IPS-11a (cell line): ENCODE results near the gene SNRNP70.
A peak's percentile ranks its signal among the peaks of the same experiment; 100 is the strongest.

ENCODE experiments used
- H3K4me3 ChIP-seq: one replicate; pipeline ENCODE4 v1.5.1; 2013; ENCODE audit warnings: low read depth, low read length, control low read depth

SNRNP70 gene

GRCh38 chr19:49141352-49141751 is 56.1 kb downstream of the SNRNP70 start:
- no peak overlapping the region for H3K4me3 ChIP-seq

- H3K4me3 ChIP-seq: peak overlapping the region; percentile 54
Measured at GRCh38 chr19:49142866-49143335, 57.6 kb downstream of the SNRNP70 start.

GRCh38 chr19:49145573-49146407 is 60.5 kb downstream of the SNRNP70 start:
- peak overlapping the region; percentile 21 for H3K4me3 ChIP-seq

GRCh38 chr19:49146408-49146770 is 61.1 kb downstream of the SNRNP70 start:
- peak overlapping the region; percentile 21 for H3K4me3 ChIP-seq

- peak overlapping the region; percentile 64 for H3K4me3 ChIP-seq
Measured at GRCh38 chr19:49148044-49148682, 62.9 kb downstream of the SNRNP70 start.

GRCh38 chr19:49148784-49149651 is 63.8 kb downstream of the SNRNP70 start:
- H3K4me3 ChIP-seq: peak overlapping the region; percentile 86

- H3K4me3 ChIP-seq: peak overlapping the region; percentile 86
Measured at GRCh38 chr19:49149652-49150105, 64.4 kb downstream of the SNRNP70 start.

- peak overlapping the region; percentile 86 for H3K4me3 ChIP-seq
Measured at GRCh38 chr19:49150106-49150943, 65.1 kb downstream of the SNRNP70 start.

GRCh38 chr19:49150944-49151243 is 65.6 kb downstream of the SNRNP70 start:
- H3K4me3 ChIP-seq: peak overlapping the region; percentile 86

GRCh38 chr19:49151267-49152118 is 66.2 kb downstream of the SNRNP70 start:
- H3K4me3 ChIP-seq: peak overlapping the region; percentile 86

GRCh38 chr19:49152119-49152550 is 66.9 kb downstream of the SNRNP70 start:
- H3K4me3 ChIP-seq: no peak overlapping the region

- H3K4me3 ChIP-seq: no peak overlapping the region
Measured at GRCh38 chr19:49153167-49153809, 68.0 kb downstream of the SNRNP70 start.

GRCh38 chr19:49154279-49154678 is 69.0 kb downstream of the SNRNP70 start:
- no peak overlapping the region for H3K4me3 ChIP-seq

GRCh38 chr19:49155005-49155819 is 70.0 kb downstream of the SNRNP70 start, which contains the start of gene HRC:
HRC (minus strand) TSS chr19:49155396; CDS start chr19:49155237, 159 bp downstream.
- H3K4me3 ChIP-seq: no peak within 1 kb of the TSS

GRCh38 chr19:49155820-49156346 is 70.6 kb downstream of the SNRNP70 start:
- H3K4me3 ChIP-seq: no peak overlapping the region

- H3K4me3 ChIP-seq: peak within 1 kb of the TSS; percentile 66
Measured at GRCh38 chr19:49157445-49158224, 72.4 kb downstream of the SNRNP70 start, which contains the start of gene TRPM4. TRPM4 (plus strand) TSS chr19:49157792; CDS start chr19:49157867, 75 bp downstream.
